Activated CD4-positive, alpha-beta T cell treated with anti-CD3 and anti-CD28 coated beads for 24 hours (primary cell): ENCODE measurements around the gene IL1RL1.

Experiments used
- DNase-seq, 2 donors: peaks; one replicate each; pipeline ENCODE4 v3.0.0-alpha.2; 2020; ENCODE audit warnings: low read depth in 2 of 2

The IL1RL1 gene

GRCh38 chr2:102367331-102367971 lies 56.1 kb downstream of the IL1RL1 start:
- no peak for DNase-seq

- no peak for DNase-seq
Observed at GRCh38 chr2:102368461-102369109, 57.2 kb downstream of the IL1RL1 start.

- no peak for DNase-seq
Observed at GRCh38 chr2:102369866-102370265, 58.5 kb downstream of the IL1RL1 start.

GRCh38 chr2:102376052-102376591 lies 64.8 kb downstream of the IL1RL1 start:
- DNase-seq = no peak

GRCh38 chr2:102383722-102384121 lies 72.4 kb downstream of the IL1RL1 start:
- DNase-seq = no peak

GRCh38 chr2:102385522-102385921 lies 74.2 kb downstream of the IL1RL1 start:
- DNase-seq = no peak

- DNase-seq = no peak
Observed at GRCh38 chr2:102386004-102386403, 74.6 kb downstream of the IL1RL1 start.

- no peak for DNase-seq
Observed at GRCh38 chr2:102386867-102387541, 75.6 kb downstream of the IL1RL1 start.

- no peak for DNase-seq
Observed at GRCh38 chr2:102387763-102388546, 76.6 kb downstream of the IL1RL1 start.

GRCh38 chr2:102391565-102391964 lies 80.2 kb downstream of the IL1RL1 start:
- no peak for DNase-seq

- DNase-seq = no peak
Observed at GRCh38 chr2:102392096-102392495, 80.7 kb downstream of the IL1RL1 start.

GRCh38 chr2:102392942-102393341 lies 81.6 kb downstream of the IL1RL1 start:
- no peak for DNase-seq

- no peak for DNase-seq
Observed at GRCh38 chr2:102396012-102396411, 84.6 kb downstream of the IL1RL1 start.

- no peak for DNase-seq
Observed at GRCh38 chr2:102397209-102397608, 85.8 kb downstream of the IL1RL1 start.

- no peak for DNase-seq
Observed at GRCh38 chr2:102399499-102400141, 88.3 kb downstream of the IL1RL1 start.

GRCh38 chr2:102401456-102401855 lies 90.1 kb downstream of the IL1RL1 start:
- no peak for DNase-seq
